Lower lobe of right lung (tissue), 2 donors: ENCODE measurements around the gene SEPTIN2. TPM values are rescaled to one million over a fixed set of nuclear protein-coding genes. Genes with fewer than 3 reads are reported as not detected.

Experiments used
- ATAC-seq, 2 donors: fragments of 200-7000 bp; cut with Tn5 transposase; one replicate each; pipeline ENCODE4 v1.9.1; 2020 to 2022; ENCODE audit warnings: mild to moderate bottlenecking in 2 of 2, moderate library complexity in 2 of 2
- DNase-seq: peaks from one replicate; pipeline ENCODE4 v3.0.0-alpha.2; 2020
- H3K27ac ChIP-seq: fragments of 200-600 bp; one replicate; pipeline ENCODE4 v1.8.0; 2022
- H3K27me3 ChIP-seq: fragments of 200-600 bp; one replicate; pipeline ENCODE4 v1.8.0; 2022; ENCODE audit warnings: low read depth
- H3K36me3 ChIP-seq: fragments of 200-600 bp; one replicate; pipeline ENCODE4 v1.8.0; 2022; ENCODE audit warnings: mild to moderate bottlenecking
- H3K4me1 ChIP-seq: fragments of 200-600 bp; one replicate; pipeline ENCODE4 v1.8.0; 2022
- H3K4me3 ChIP-seq: fragments of 200-600 bp; one replicate; pipeline ENCODE4 v1.8.0; 2022; ENCODE audit warnings: mild to moderate bottlenecking
- H3K9me3 ChIP-seq: fragments of 200-600 bp; one replicate; pipeline ENCODE4 v1.8.0; 2022
- intact Hi-C: fragments of 100-400 bp; cut with DNase I; formaldehyde crosslinking; loops from one replicate; pipeline ENCODE4 v1.11.0; 2022
- total RNA-seq: library from RNA; stranded (reverse); fragmentation: NEBNext Ultra II Directional; extraction: Animal tissue kit (Norgen Biotek cat#: 25700); gene quantifications from one replicate; pipeline ENCODE4 v1.2.1, GENCODE V29; 2021
- TF ChIP-seq, protein P1 (sequence below): fragments of 200-600 bp; IDR thresholded peaks from one replicate; pipeline ENCODE4 v1.8.0; 2022; ENCODE audit warnings: antibody characterized with exemption, mild to moderate bottlenecking
- donor health status: DM: no; HTN: yes; CAD: no; lungs with severe emphysema.

SEPTIN2 gene
- total RNA-seq, 1 donor from 2014 or later: 255 TPM

DNA sequence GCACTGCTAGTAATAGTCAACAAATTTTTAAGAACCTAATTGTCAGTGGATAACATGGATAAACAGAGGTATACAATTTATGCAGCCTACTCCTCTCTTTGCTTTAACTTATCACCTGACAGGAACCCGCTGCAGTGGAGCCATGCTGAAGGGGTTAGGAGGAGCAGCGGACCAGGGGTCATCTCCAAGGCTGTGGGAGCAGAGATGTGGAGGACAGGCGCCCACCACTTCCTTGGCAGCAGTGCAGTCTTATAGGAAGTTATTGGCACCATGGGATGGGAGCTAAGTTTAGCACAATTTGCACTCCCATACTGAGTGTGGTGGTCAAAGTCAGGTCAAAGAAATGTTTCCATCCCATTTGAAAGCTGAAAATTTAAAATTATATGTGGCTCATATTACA, 35.9 kb upstream of the SEPTIN2 start:
- intact Hi-C loops: no loop called here
- H3K36me3 ChIP-seq: no peaks in the 10 kb centered on the region
- H3K9me3 ChIP-seq: no peaks in the 10 kb centered on the region
- no peaks in the 10 kb centered on the region for H3K27me3 ChIP-seq
- ATAC-seq: peak; percentile 18 to 38
- DNase-seq: no peak
- TF ChIP-seq, protein P1, sequence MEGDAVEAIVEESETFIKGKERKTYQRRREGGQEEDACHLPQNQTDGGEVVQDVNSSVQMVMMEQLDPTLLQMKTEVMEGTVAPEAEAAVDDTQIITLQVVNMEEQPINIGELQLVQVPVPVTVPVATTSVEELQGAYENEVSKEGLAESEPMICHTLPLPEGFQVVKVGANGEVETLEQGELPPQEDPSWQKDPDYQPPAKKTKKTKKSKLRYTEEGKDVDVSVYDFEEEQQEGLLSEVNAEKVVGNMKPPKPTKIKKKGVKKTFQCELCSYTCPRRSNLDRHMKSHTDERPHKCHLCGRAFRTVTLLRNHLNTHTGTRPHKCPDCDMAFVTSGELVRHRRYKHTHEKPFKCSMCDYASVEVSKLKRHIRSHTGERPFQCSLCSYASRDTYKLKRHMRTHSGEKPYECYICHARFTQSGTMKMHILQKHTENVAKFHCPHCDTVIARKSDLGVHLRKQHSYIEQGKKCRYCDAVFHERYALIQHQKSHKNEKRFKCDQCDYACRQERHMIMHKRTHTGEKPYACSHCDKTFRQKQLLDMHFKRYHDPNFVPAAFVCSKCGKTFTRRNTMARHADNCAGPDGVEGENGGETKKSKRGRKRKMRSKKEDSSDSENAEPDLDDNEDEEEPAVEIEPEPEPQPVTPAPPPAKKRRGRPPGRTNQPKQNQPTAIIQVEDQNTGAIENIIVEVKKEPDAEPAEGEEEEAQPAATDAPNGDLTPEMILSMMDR: no peak
- H3K4me1 ChIP-seq: peaks cover 10% of the 10 kb centered on the region
- no peak overlapping the region for H3K27ac ChIP-seq
- no peak overlapping the region for H3K4me3 ChIP-seq

DNA sequence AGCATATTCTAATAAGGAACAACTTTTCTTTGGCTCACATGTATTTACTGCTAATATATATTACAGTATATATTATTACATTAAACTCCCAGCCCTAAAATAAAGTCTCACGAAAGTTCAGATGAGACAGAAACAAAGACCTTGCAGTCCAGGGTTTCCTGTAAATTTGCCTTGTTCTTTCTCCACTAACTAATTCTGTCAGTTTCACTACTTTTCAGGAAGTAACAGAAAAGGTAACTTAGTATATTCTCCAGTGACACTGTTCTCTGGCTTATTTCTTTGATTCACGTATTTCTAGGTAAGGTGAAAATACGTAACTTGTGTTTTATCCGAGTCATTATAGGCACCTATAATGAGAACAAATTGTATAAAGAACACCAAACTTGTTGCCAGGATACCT, 35.4 kb upstream of the SEPTIN2 start:
- ATAC-seq: no peak
- no peak for DNase-seq
- Histone ChIP-seq H3K9me3 (no peaks in the 10 kb centered on the region), H3K4me3 (no peak overlapping the region), H3K4me1 (peaks cover 10% of the 10 kb centered on the region), H3K36me3 (no peaks in the 10 kb centered on the region), H3K27ac (no peak overlapping the region), H3K27me3 (no peaks in the 10 kb centered on the region)
- intact Hi-C loops: no loop called here
- TF ChIP-seq, protein P1: no peak

DNA sequence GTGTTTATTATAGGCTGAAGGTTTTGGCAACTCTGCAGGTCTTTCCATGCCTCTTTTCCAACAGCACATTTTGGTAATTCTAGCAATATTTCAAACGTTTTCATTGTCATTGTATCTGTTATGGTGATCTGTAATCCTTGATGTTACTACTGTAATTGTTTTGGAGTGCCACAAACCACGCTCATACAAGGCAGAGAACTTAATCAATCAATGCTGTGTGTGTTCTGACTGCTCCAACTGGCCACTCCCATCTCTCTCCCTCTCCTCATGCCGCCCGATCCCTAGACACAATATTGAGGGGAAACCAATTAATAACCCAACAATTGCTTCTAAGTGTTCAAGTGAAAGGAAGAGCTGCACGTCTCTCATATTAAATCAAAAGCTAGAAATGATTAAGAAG, 33.2 kb upstream of the SEPTIN2 start:
- Histone ChIP-seq H3K27ac (no peak overlapping the region), H3K4me3 (no peak overlapping the region), H3K4me1 (peaks cover 10% of the 10 kb centered on the region), H3K36me3 (no peaks in the 10 kb centered on the region), H3K27me3 (no peaks in the 10 kb centered on the region), H3K9me3 (no peaks in the 10 kb centered on the region)
- ATAC-seq (no peak), DNase-seq (no peak)
- TF ChIP-seq, protein P1: no peak
- intact Hi-C loops: no loop called here

DNA sequence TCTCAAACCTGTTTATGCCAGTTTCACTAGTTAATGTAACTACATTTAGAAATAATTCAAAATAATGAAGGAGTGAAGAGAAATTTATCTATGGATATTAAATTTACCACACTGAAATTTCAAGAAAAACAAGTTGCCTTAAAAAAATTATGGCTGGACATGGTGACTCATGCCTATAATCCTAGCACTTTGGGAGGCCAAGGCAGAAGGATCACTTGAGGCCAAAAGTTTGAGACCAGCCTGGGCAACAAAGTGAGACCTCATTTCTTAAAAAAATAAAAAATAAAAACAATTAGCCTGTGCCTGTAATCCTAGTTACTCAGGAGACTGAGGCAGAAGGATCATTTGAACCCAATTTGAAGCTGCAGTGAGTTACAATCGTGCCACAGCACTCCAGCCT, 30.1 kb upstream of the SEPTIN2 start:
- Histone ChIP-seq H3K4me1 (no peaks in the 10 kb centered on the region), H3K27ac (no peak overlapping the region), H3K4me3 (no peak overlapping the region), H3K36me3 (peaks cover 6% of the 10 kb centered on the region), H3K9me3 (no peaks in the 10 kb centered on the region), H3K27me3 (no peaks in the 10 kb centered on the region)
- TF ChIP-seq, protein P1: no peak
- DNase-seq (no peak), ATAC-seq (no peak)
- intact Hi-C loops: no loop called here

DNA sequence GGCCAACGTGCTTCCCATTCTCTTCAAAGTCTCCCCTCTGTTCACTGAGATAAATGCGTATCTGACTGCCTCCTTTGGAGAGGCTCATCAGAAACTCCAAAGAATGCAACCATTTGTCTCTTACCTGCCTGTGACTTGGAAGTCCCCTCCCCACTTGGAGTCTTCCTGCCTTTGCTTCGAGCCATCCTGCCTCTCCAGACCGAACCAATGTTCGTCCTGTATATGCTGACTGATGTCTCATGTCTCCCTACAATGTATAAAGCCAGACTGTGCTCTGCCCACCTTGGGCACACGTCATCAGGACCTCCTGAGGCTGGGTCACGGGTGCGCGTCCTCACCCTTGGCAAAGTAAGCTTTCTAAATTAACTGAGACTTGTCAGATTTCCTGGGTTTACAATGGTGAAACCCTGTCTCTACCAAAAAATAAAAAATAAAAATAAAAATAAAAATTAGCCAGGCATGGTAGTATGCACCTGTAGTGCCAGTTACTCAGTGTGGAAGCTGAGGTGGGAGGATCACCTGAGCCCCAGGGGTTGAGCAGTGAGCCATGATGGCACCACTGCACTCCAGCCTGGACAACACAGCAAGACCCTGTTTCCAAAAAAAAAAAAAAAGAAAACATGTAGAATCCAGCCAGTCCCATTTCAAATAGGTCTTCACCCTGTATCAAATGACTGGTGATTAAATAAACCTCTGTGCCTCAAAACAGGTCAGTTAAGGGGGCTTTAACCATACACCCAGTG, 29.2 kb upstream of the SEPTIN2 start:
- intact Hi-C loops: no loop called here

More for the DNA sequence above, 29.2 kb upstream of the SEPTIN2 start:
- Histone ChIP-seq H3K27ac (no peak overlapping the region), H3K36me3 (peaks cover 6% of the 10 kb centered on the region), H3K9me3 (no peaks in the 10 kb centered on the region), H3K4me1 (no peaks in the 10 kb centered on the region), H3K4me3 (no peak overlapping the region), H3K27me3 (no peaks in the 10 kb centered on the region)
- no peak for DNase-seq
- no peak for ATAC-seq
- TF ChIP-seq, protein P1: no peak
